OCI-LY3 (cell line): ENCODE data around the gene PCDHGA6.
A peak's percentile ranks its signal among the peaks of the same experiment; 100 is the strongest.

Experiments
- CTCF ChIP-seq: fragments of 200-600, 300-600 bp; sonication (generic); IDR thresholded peaks from 2 replicates; pipeline ENCODE4 v1.5.1; 2014; ENCODE audit warnings: antibody characterized with exemption, low read length, low read depth
- EZH2phosphoT487 ChIP-seq: fragments of 200-600 bp; shearing (Covaris generic); IDR thresholded peaks from 2 replicates; pipeline ENCODE4 v1.6.1; 2018; ENCODE audit warnings: antibody characterized with exemption, mixed run types, low read depth

GRCh38 chr5:141359790-141360426, 13.8 kb upstream of the PCDHGA6 start, which contains the start of gene PCDHGB2:
- TF ChIP-seq EZH2phosphoT487 (no peak), CTCF (peak; percentile 53)
